Measurements from ENCODE around the gene PC. TPM values are rescaled to one million over a fixed set of nuclear protein-coding genes. Genes with fewer than 3 reads are reported as not detected.

Gene PC
- polyA plus RNA-seq, 2 of the 4 experiments (the other 2 are of a cell fraction) = 14.2 to 45.9 TPM

DNA sequence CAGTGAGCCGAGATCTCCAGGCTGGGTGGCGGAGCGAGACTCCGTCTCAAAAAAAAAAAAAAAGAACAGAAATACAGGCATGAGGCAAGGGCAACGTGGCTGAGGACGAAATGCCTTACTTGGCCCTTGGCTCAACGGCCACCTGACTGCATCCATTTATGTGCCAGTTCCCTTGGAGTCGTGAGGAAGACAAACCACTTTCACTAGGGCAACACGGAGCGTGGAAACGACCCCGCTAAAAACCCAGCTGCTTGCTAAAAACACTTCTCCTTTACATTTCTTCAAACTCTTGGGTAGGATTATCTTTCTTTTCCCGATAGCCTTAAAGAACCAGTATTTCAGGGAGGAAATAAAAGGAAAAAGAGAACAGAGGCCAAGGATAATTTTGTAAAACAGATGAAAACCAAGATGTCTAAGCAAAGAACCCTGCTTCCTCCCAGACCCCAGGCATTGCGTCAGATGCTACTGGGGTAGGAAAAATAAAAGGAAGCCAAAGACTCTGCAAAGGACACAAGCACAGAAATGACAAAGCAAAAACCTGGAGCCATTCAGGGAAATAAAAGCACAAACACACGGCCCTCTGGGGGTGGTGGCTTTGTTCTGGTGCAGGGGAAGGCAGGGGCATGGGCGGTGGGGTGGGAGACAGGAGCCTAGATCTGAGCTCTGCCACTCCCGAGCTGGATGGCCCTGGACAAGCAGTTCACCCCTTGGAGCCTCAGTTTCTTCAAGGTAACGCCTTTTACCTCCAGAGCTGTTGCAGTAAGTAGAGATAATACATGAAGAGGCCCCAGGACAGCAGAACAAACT is 37.0 kb downstream of the PC start:
- Histone ChIP-seq H3K4me3 (no peak overlapping the region), H3K4me2 (no peak overlapping the region), H3K27ac (peak overlapping the region; percentile 10 to 72; a peak in 5 of 6 replicates), H3K4me1 (peaks cover 38% of the 10 kb centered on the region), H3K9me3 (no peaks in the 10 kb centered on the region)
- CTCF ChIA-PET = interaction anchor here (0.6 to 2.0 kb wide), 5 partner anchors 9 to 54 kb away, joined by 3 to 6 read pairs (median 3); no protein-coding TSS in a partner anchor
- no peak for ATAC-seq
- TF ChIP-seq MYC (IDR thresholded peaks at IDR 0.05; ENCODE audit: borderline replicate concordance, low read length) (no peak), CBX2 (IDR thresholded peaks at IDR 0.05; ENCODE audit: borderline replicate concordance, low read depth) (no peak), ZNF302 (CRISPR knock-in tag; IDR thresholded peaks at IDR 0.05) (no peak), SMC3 (IDR thresholded peaks at IDR 0.05) (no peak), CHD2 (IDR thresholded peaks at IDR 0.05; ENCODE audit: low read length, partially characterized antibody) (no peak), NPAS2 (CRISPR knock-in tag; IDR thresholded peaks at IDR 0.05; ENCODE audit: borderline replicate concordance) (no peak), POLR2AphosphoS2 (conservative IDR thresholded peaks at IDR 0.05; ENCODE audit: low read length) (no peak), MAZ (IDR thresholded peaks at IDR 0.05; ENCODE audit: borderline replicate concordance, low read depth, low read length) (no peak), FOSL2 (IDR thresholded peaks at IDR 0.05) (no peak), FOSL2 (CRISPR knock-in tag; IDR thresholded peaks at IDR 0.05) (no peak), ZFP36 (IDR thresholded peaks at IDR 0.05; ENCODE audit: borderline replicate concordance, partially characterized antibody) (no peak), CEBPB (IDR thresholded peaks at IDR 0.05) (no peak), HOXB5 (CRISPR knock-in tag; IDR thresholded peaks at IDR 0.05) (no peak), EHF (CRISPR knock-in tag; IDR thresholded peaks at IDR 0.05) (no peak), SREBF2 (IDR thresholded peaks at IDR 0.05) (no peak)
- TF ChIP-seq, protein P1, sequence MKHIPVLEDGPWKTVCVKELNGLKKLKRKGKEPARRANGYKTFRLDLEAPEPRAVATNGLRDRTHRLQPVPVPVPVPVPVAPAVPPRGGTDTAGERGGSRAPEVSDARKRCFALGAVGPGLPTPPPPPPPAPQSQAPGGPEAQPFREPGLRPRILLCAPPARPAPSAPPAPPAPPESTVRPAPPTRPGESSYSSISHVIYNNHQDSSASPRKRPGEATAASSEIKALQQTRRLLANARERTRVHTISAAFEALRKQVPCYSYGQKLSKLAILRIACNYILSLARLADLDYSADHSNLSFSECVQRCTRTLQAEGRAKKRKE (CRISPR knock-in tag; IDR thresholded peaks at IDR 0.05; ENCODE audit: low read depth) = no peak
- TF ChIP-seq, protein P2, sequence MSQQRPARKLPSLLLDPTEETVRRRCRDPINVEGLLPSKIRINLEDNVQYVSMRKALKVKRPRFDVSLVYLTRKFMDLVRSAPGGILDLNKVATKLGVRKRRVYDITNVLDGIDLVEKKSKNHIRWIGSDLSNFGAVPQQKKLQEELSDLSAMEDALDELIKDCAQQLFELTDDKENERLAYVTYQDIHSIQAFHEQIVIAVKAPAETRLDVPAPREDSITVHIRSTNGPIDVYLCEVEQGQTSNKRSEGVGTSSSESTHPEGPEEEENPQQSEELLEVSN (IDR thresholded peaks at IDR 0.05; ENCODE audit: borderline replicate concordance, low read depth) = no peak
- TF ChIP-seq, protein P3, sequence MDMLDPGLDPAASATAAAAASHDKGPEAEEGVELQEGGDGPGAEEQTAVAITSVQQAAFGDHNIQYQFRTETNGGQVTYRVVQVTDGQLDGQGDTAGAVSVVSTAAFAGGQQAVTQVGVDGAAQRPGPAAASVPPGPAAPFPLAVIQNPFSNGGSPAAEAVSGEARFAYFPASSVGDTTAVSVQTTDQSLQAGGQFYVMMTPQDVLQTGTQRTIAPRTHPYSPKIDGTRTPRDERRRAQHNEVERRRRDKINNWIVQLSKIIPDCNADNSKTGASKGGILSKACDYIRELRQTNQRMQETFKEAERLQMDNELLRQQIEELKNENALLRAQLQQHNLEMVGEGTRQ (IDR thresholded peaks at IDR 0.05) = no peak
- TF ChIP-seq, protein P4, sequence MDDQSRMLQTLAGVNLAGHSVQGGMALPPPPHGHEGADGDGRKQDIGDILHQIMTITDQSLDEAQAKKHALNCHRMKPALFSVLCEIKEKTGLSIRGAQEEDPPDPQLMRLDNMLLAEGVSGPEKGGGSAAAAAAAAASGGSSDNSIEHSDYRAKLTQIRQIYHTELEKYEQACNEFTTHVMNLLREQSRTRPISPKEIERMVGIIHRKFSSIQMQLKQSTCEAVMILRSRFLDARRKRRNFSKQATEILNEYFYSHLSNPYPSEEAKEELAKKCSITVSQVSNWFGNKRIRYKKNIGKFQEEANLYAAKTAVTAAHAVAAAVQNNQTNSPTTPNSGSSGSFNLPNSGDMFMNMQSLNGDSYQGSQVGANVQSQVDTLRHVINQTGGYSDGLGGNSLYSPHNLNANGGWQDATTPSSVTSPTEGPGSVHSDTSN (IDR thresholded peaks at IDR 0.05) = no peak
- 89% methylated on average over 18 of the region's 18 CpGs for whole genome bisulfite sequencing (ENCODE audit: missing lambda C conversion rate)
- no peak for FAIRE-seq
- POLR2A ChIA-PET = no interaction called here
- no peak for DNase-seq (ENCODE audit: low read depth in 1 of 2, low spot score in 1 of 2)

DNA sequence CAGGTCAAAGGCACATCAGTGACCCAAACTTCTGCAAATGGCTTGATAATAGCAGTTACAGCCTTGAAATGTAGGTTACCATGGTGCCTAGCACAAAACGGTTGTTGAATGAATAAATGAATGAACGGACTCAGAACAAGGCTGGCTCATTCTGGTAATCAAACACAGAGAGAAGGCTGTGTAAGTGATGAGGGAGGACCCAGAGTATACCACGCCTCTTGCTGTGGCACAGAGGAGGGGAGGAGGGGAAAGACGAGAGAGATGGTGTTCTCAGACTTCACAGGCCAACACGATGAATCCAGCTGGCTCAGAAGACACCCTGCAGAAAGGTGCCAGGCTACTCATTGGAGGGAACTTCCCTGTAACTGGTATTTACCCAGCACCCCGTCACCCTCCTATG is 38.3 kb downstream of the PC start:
- ChIA-PET POLR2A (interaction anchor here (0.5 kb wide), 1 partner anchor 43 kb away, joined by 3 read pairs; no protein-coding TSS in a partner anchor), CTCF (interaction anchor here (1.1 to 1.3 kb wide), 3 partner anchors 18 to 26 kb away, joined by 3 read pairs; no protein-coding TSS in a partner anchor)
- no peak overlapping the region for H3K4me3 ChIP-seq
- no peak for DNase-seq (ENCODE audit: low read depth in 1 of 2, low spot score in 1 of 2)
- H3K27ac ChIP-seq = peak overlapping the region in 1 of 2 experiments; percentile 67; a peak in 3 of 6 replicates
- H3K9me3 ChIP-seq = no peaks in the 10 kb centered on the region
- peaks cover 42% of the 10 kb centered on the region for H3K4me1 ChIP-seq
- TF ChIP-seq, protein P2 (IDR thresholded peaks at IDR 0.05; ENCODE audit: borderline replicate concordance, low read depth) = no peak
- TF ChIP-seq ZC3H11A (IDR thresholded peaks at IDR 0.05) (no peak), ZSCAN20 (CRISPR knock-in tag; IDR thresholded peaks at IDR 0.05) (no peak), NR3C1 (IDR thresholded peaks at IDR 0.05) (no peak), CBX8 (IDR thresholded peaks at IDR 0.05) (no peak), FOSL2 (IDR thresholded peaks at IDR 0.05) (no peak), FOSL2 (CRISPR knock-in tag; IDR thresholded peaks at IDR 0.05) (no peak), RCOR1 (IDR thresholded peaks at IDR 0.05; ENCODE audit: low read depth, low read length) (no peak), TP53 (CRISPR knock-in tag; IDR thresholded peaks at IDR 0.05) (no peak), KDM5A (IDR thresholded peaks at IDR 0.05) (no peak), ZNF302 (CRISPR knock-in tag; IDR thresholded peaks at IDR 0.05) (no peak)
- TF ChIP-seq, protein P5, sequence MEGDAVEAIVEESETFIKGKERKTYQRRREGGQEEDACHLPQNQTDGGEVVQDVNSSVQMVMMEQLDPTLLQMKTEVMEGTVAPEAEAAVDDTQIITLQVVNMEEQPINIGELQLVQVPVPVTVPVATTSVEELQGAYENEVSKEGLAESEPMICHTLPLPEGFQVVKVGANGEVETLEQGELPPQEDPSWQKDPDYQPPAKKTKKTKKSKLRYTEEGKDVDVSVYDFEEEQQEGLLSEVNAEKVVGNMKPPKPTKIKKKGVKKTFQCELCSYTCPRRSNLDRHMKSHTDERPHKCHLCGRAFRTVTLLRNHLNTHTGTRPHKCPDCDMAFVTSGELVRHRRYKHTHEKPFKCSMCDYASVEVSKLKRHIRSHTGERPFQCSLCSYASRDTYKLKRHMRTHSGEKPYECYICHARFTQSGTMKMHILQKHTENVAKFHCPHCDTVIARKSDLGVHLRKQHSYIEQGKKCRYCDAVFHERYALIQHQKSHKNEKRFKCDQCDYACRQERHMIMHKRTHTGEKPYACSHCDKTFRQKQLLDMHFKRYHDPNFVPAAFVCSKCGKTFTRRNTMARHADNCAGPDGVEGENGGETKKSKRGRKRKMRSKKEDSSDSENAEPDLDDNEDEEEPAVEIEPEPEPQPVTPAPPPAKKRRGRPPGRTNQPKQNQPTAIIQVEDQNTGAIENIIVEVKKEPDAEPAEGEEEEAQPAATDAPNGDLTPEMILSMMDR (IDR thresholded peaks at IDR 0.05) = no peak
- peak in 1 of 2 experiments; percentile 16; a peak in 2 of 6 replicates for ATAC-seq
- FAIRE-seq = no peak
- WGBS (ENCODE audit: missing lambda C conversion rate) = 84% methylated on average over 6 of the region's 6 CpGs
- H3K4me2 ChIP-seq = no peak overlapping the region
